ENCODE measurements around the gene RNF144B. TPM values are rescaled to one million over a fixed set of nuclear protein-coding genes. Genes with fewer than 3 reads are reported as not detected.
A peak's percentile ranks its signal among the peaks of the same experiment; 100 is the strongest.

Gene RNF144B
- total RNA-seq, 1 donor from 2014 or later: 7.2 TPM

- peak overlapping the region; percentile 36 for H3K27ac Mint-ChIP-seq (ENCODE audit: unreplicated experiment)
- H3K9me3 ChIP-seq (ENCODE audit: insufficient read depth, low read depth, low read length): no peaks in the 10 kb centered on the region
- no peaks in the 10 kb centered on the region for H3K79me2 ChIP-seq (ENCODE audit: insufficient read depth, low read length)
- H3K4me2 ChIP-seq (ENCODE audit: low read length): no peak overlapping the region
- H3K27ac ChIP-seq (ENCODE audit: low read depth, low read length): no peak overlapping the region
- H3K4me3 ChIP-seq (ENCODE audit: insufficient read depth, low read depth, low read length): no peak overlapping the region
- H3K9ac ChIP-seq (ENCODE audit: low read length): no peak overlapping the region
- TF ChIP-seq CTCF (IDR thresholded peaks at IDR 0.05; ENCODE audit: insufficient read depth, low read depth, low read length): no peak
- peaks cover 4% of the 10 kb centered on the region for H3K36me3 Mint-ChIP-seq (ENCODE audit: low read depth, unreplicated experiment)
- H3K4me1 Mint-ChIP-seq (ENCODE audit: low read depth, unreplicated experiment): peaks cover 2% of the 10 kb centered on the region
- no peaks in the 10 kb centered on the region for H4K20me1 ChIP-seq (ENCODE audit: insufficient read depth, low read length)
- H2AFZ ChIP-seq (ENCODE audit: low read depth, low read length): no peak overlapping the region
- no peaks in the 10 kb centered on the region for H3K27me3 Mint-ChIP-seq (ENCODE audit: low read depth, unreplicated experiment)
- no peaks in the 10 kb centered on the region for H3K27me3 ChIP-seq (ENCODE audit: insufficient read depth, low read length)
- peak; percentile 60 for DNase-seq (ENCODE audit: low read depth)
- no peaks in the 10 kb centered on the region for H3K9me3 Mint-ChIP-seq (ENCODE audit: unreplicated experiment)
- H3K36me3 ChIP-seq (ENCODE audit: insufficient read depth, low read length): no peaks in the 10 kb centered on the region
- H3K4me1 ChIP-seq (ENCODE audit: insufficient read depth, low read length): peaks cover 8% of the 10 kb centered on the region
- no peak overlapping the region for H3K4me3 Mint-ChIP-seq (ENCODE audit: unreplicated experiment)
- no peak for FAIRE-seq
Measured at GRCh38 chr6:18501663-18502013, 114.5 kb downstream of the RNF144B start.

- no peak overlapping the region for H3K9ac ChIP-seq (ENCODE audit: low read length)
- H3K27me3 ChIP-seq (ENCODE audit: insufficient read depth, low read length): no peaks in the 10 kb centered on the region
- H3K36me3 ChIP-seq (ENCODE audit: insufficient read depth, low read length): no peaks in the 10 kb centered on the region
- DNase-seq (ENCODE audit: low read depth): no peak
- no peak overlapping the region for H3K4me3 ChIP-seq (ENCODE audit: insufficient read depth, low read depth, low read length)
- H3K9me3 ChIP-seq (ENCODE audit: insufficient read depth, low read depth, low read length): no peaks in the 10 kb centered on the region
- Mint-ChIP-seq H3K4me3 (ENCODE audit: unreplicated experiment) (no peak overlapping the region), H3K27ac (ENCODE audit: unreplicated experiment) (no peak overlapping the region), H3K9me3 (ENCODE audit: unreplicated experiment) (no peaks in the 10 kb centered on the region), H3K4me1 (ENCODE audit: low read depth, unreplicated experiment) (peaks cover 2% of the 10 kb centered on the region), H3K27me3 (ENCODE audit: low read depth, unreplicated experiment) (no peaks in the 10 kb centered on the region), H3K36me3 (ENCODE audit: low read depth, unreplicated experiment) (peaks cover 4% of the 10 kb centered on the region)
- no peak for FAIRE-seq
- H3K79me2 ChIP-seq (ENCODE audit: insufficient read depth, low read length): no peaks in the 10 kb centered on the region
- TF ChIP-seq CTCF (IDR thresholded peaks at IDR 0.05; ENCODE audit: insufficient read depth, low read depth, low read length) (no peak), EZH2 (IDR thresholded peaks at IDR 0.05; ENCODE audit: insufficient read depth, low read length) (no peak)
- no peak overlapping the region for H2AFZ ChIP-seq (ENCODE audit: low read depth, low read length)
- peaks cover 8% of the 10 kb centered on the region for H3K4me1 ChIP-seq (ENCODE audit: insufficient read depth, low read length)
- H3K27ac ChIP-seq (ENCODE audit: low read depth, low read length): no peak overlapping the region
- H3K4me2 ChIP-seq (ENCODE audit: low read length): peak overlapping the region; percentile 79
- H4K20me1 ChIP-seq (ENCODE audit: insufficient read depth, low read length): no peaks in the 10 kb centered on the region
Measured at GRCh38 chr6:18503206-18503592, 116.0 kb downstream of the RNF144B start.

GRCh38 chr6:18503593-18504231, 116.6 kb downstream of the RNF144B start:
- no peaks in the 10 kb centered on the region for H3K36me3 ChIP-seq (ENCODE audit: insufficient read depth, low read length)
- H3K4me3 ChIP-seq (ENCODE audit: insufficient read depth, low read depth, low read length): peak overlapping the region; percentile 43
- Mint-ChIP-seq H3K27ac (ENCODE audit: unreplicated experiment) (peak overlapping the region; percentile 5), H3K27me3 (ENCODE audit: low read depth, unreplicated experiment) (no peaks in the 10 kb centered on the region), H3K9me3 (ENCODE audit: unreplicated experiment) (peaks cover 2% of the 10 kb centered on the region), H3K4me1 (ENCODE audit: low read depth, unreplicated experiment) (peaks cover 2% of the 10 kb centered on the region), H3K4me3 (ENCODE audit: unreplicated experiment) (no peak overlapping the region), H3K36me3 (ENCODE audit: low read depth, unreplicated experiment) (peaks cover 4% of the 10 kb centered on the region)
- peak overlapping the region; percentile 79 for H3K4me2 ChIP-seq (ENCODE audit: low read length)
- no peaks in the 10 kb centered on the region for H3K27me3 ChIP-seq (ENCODE audit: insufficient read depth, low read length)
- H3K4me1 ChIP-seq (ENCODE audit: insufficient read depth, low read length): peaks cover 8% of the 10 kb centered on the region
- no peaks in the 10 kb centered on the region for H3K79me2 ChIP-seq (ENCODE audit: insufficient read depth, low read length)
- FAIRE-seq (peak; percentile 82), DNase-seq (ENCODE audit: low read depth) (peak; percentile 59)
- no peaks in the 10 kb centered on the region for H3K9me3 ChIP-seq (ENCODE audit: insufficient read depth, low read depth, low read length)
- H2AFZ ChIP-seq (ENCODE audit: low read depth, low read length): peak overlapping the region; percentile 65
- H4K20me1 ChIP-seq (ENCODE audit: insufficient read depth, low read length): no peaks in the 10 kb centered on the region
- TF ChIP-seq EZH2 (IDR thresholded peaks at IDR 0.05; ENCODE audit: insufficient read depth, low read length): no peak
- peak; percentile 97 for TF ChIP-seq CTCF (IDR thresholded peaks at IDR 0.05; ENCODE audit: insufficient read depth, low read depth, low read length)
- H3K9ac ChIP-seq (ENCODE audit: low read length): peak overlapping the region; percentile 48
- no peak overlapping the region for H3K27ac ChIP-seq (ENCODE audit: low read depth, low read length)

All from astrocyte (in vitro differentiated cells and primary cell).